Measurements from ENCODE around the gene NOX5.

GRCh38 chr15:69042531-69042930, 28.0 kb downstream of the NOX5 start:
- no peak for TF ChIP-seq EZH2phosphoT487 (IDR thresholded peaks at IDR 0.05; ENCODE audit: insufficient read depth, low read depth)
- no peak for TF ChIP-seq EZH2 (IDR thresholded peaks at IDR 0.05; ENCODE audit: insufficient read depth, poor library complexity, severe bottlenecking)

Measured in GM23248 (cell line).